GM12872 (cell line): Measurements from ENCODE around the gene CYP2B6.

Experiments used
- TF ChIP-seq, protein P1 (sequence below): IDR thresholded peaks from 3 replicates; pipeline ENCODE4 v1.5.1; 2011; ENCODE audit warnings: low read depth, mild to moderate bottlenecking, low read length, moderate library complexity; ENCODE audit not compliant: insufficient read depth

Gene CYP2B6

GRCh38 chr19:41064974-41065569 lies 74.0 kb downstream of the CYP2B6 start:
- TF ChIP-seq, protein P1, sequence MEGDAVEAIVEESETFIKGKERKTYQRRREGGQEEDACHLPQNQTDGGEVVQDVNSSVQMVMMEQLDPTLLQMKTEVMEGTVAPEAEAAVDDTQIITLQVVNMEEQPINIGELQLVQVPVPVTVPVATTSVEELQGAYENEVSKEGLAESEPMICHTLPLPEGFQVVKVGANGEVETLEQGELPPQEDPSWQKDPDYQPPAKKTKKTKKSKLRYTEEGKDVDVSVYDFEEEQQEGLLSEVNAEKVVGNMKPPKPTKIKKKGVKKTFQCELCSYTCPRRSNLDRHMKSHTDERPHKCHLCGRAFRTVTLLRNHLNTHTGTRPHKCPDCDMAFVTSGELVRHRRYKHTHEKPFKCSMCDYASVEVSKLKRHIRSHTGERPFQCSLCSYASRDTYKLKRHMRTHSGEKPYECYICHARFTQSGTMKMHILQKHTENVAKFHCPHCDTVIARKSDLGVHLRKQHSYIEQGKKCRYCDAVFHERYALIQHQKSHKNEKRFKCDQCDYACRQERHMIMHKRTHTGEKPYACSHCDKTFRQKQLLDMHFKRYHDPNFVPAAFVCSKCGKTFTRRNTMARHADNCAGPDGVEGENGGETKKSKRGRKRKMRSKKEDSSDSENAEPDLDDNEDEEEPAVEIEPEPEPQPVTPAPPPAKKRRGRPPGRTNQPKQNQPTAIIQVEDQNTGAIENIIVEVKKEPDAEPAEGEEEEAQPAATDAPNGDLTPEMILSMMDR: no peak
